Smooth muscle cell (in vitro differentiated cells): Measurements from ENCODE around the gene SH3RF3. TPM values are rescaled to one million over a fixed set of nuclear protein-coding genes. Genes with fewer than 3 reads are reported as not detected.

Experiments
- DNase-seq: peaks from one replicate; lab custom pipeline; 2025; ENCODE audit not compliant: unreplicated experiment; lab: John Stamatoyannopoulos, UW
- H2AFZ ChIP-seq: fragments of 200-600 bp; sonication (generic); 2 replicates; pipeline ENCODE4 v1.6.0; 2016; ENCODE audit warnings: antibody characterized with exemption, low read depth, mild to moderate bottlenecking
- H3F3A ChIP-seq: fragments of 200-600 bp; sonication (generic); 2 replicates; pipeline ENCODE4 v1.6.0; 2017; ENCODE audit warnings: antibody characterized with exemption, low read depth
- H3K27ac ChIP-seq: fragments of 200-600 bp; sonication (generic); 2 replicates; pipeline ENCODE4 v1.5.1; 2016; ENCODE audit warnings: low read depth, mild to moderate bottlenecking
- H3K27me3 ChIP-seq: fragments of 200-600 bp; sonication (generic); 2 replicates; pipeline ENCODE4 v1.6.1; 2016; ENCODE audit warnings: low read depth, mild to moderate bottlenecking
- H3K36me3 ChIP-seq: fragments of 200-600 bp; sonication (generic); 2 replicates; pipeline ENCODE4 v1.5.1; 2016; ENCODE audit warnings: low read depth
- H3K4me1 ChIP-seq: fragments of 200-600 bp; sonication (generic); 2 replicates; pipeline ENCODE4 v1.5.1; 2016; ENCODE audit warnings: low read depth
- H3K4me2 ChIP-seq: fragments of 200-600 bp; sonication (generic); 2 replicates; pipeline ENCODE4 v1.6.0; 2016; ENCODE audit warnings: mild to moderate bottlenecking
- H3K4me3 ChIP-seq: fragments of 200-600 bp; sonication (generic); 2 replicates; pipeline ENCODE4 v1.5.1; 2016; ENCODE audit warnings: mild to moderate bottlenecking
- H3K79me2 ChIP-seq: fragments of 200-600 bp; sonication (generic); 2 replicates; pipeline ENCODE4 v1.6.0; 2016; ENCODE audit warnings: low read depth, mild to moderate bottlenecking
- H3K9ac ChIP-seq: fragments of 200-600 bp; sonication (generic); 2 replicates; pipeline ENCODE4 v1.6.0; 2016; ENCODE audit warnings: low read depth
- H3K9me3 ChIP-seq: fragments of 200-600 bp; sonication (generic); replicated peaks from 2 replicates; pipeline ENCODE4 v1.5.1; 2016; ENCODE audit warnings: low read depth
- H4K20me1 ChIP-seq: fragments of 200-600 bp; sonication (generic); 2 replicates; pipeline ENCODE4 v1.6.0; 2016; ENCODE audit warnings: low read depth
- WGBS: methylation state at CpG from one replicate; pipeline ENCODE4 v1.1.7; 2016; ENCODE audit warnings: low lambda C conversion rate; 5-methylcytosine and 5-hydroxymethylcytosine counted together
- polyA plus RNA-seq: library from polyadenylated mRNA; unstranded; fragments of >200 nt; fragmentation: Nextera tagmentation; extraction: Ambion mirVana; gene quantifications from 2 replicates; pipeline ENCODE4 v1.2.1, GENCODE V29; 2016
- total RNA-seq: library from RNA; depleted of rRNA; stranded (reverse); fragments of >200 nt; gene quantifications from 2 replicates; pipeline ENCODE4 v1.2.3, GENCODE V29; 2014
- TF ChIP-seq, protein P1 (sequence below): fragments of 200-600 bp; sonication (generic); IDR thresholded peaks from 2 replicates; pipeline ENCODE4 v1.5.1; 2017; ENCODE audit warnings: borderline replicate concordance, mild to moderate bottlenecking, antibody characterized with exemption; ENCODE audit not compliant: insufficient read depth, poor library complexity, severe bottlenecking

Gene SH3RF3
- total and polyA plus RNA-seq, 2 experiments from 2014 or later = 6.6 to 11.8 TPM

DNA sequence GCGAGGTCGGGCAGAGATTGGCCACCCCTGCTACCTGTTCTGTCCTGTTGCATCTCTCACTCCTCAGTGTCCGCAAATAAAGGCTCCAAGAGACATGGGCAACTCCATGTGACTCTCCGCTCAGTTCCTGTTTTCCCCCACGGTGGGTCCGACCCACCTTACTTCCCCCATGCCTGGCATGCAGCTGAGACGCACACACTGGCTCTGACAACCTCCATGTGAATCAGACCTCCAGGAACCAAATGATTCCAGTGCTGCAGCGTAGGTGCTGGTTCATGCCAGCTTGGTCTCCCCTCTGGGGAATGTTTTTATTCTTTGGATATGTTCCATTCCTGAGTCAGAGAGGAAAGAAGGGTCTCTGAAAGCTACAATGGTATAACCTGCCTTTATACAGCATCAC lies 221.5 kb downstream of the SH3RF3 start:
- Histone ChIP-seq H2AFZ (no peak overlapping the region), H3K9me3 (no peaks in the 10 kb centered on the region), H3K4me3 (no peak overlapping the region), H3K27me3 (no peaks in the 10 kb centered on the region), H3K9ac (no peak overlapping the region), H3K79me2 (peaks cover 6% of the 10 kb centered on the region), H4K20me1 (peaks cover 31% of the 10 kb centered on the region), H3F3A (no peaks in the 10 kb centered on the region), H3K4me1 (peaks cover 4% of the 10 kb centered on the region), H3K36me3 (no peaks in the 10 kb centered on the region), H3K27ac (peak overlapping the region; percentile 19), H3K4me2 (no peak overlapping the region)
- DNase-seq = no peak
- TF ChIP-seq, protein P1, sequence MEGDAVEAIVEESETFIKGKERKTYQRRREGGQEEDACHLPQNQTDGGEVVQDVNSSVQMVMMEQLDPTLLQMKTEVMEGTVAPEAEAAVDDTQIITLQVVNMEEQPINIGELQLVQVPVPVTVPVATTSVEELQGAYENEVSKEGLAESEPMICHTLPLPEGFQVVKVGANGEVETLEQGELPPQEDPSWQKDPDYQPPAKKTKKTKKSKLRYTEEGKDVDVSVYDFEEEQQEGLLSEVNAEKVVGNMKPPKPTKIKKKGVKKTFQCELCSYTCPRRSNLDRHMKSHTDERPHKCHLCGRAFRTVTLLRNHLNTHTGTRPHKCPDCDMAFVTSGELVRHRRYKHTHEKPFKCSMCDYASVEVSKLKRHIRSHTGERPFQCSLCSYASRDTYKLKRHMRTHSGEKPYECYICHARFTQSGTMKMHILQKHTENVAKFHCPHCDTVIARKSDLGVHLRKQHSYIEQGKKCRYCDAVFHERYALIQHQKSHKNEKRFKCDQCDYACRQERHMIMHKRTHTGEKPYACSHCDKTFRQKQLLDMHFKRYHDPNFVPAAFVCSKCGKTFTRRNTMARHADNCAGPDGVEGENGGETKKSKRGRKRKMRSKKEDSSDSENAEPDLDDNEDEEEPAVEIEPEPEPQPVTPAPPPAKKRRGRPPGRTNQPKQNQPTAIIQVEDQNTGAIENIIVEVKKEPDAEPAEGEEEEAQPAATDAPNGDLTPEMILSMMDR = no peak
- 94% methylated on average over 8 of the region's 8 CpGs for WGBS

DNA sequence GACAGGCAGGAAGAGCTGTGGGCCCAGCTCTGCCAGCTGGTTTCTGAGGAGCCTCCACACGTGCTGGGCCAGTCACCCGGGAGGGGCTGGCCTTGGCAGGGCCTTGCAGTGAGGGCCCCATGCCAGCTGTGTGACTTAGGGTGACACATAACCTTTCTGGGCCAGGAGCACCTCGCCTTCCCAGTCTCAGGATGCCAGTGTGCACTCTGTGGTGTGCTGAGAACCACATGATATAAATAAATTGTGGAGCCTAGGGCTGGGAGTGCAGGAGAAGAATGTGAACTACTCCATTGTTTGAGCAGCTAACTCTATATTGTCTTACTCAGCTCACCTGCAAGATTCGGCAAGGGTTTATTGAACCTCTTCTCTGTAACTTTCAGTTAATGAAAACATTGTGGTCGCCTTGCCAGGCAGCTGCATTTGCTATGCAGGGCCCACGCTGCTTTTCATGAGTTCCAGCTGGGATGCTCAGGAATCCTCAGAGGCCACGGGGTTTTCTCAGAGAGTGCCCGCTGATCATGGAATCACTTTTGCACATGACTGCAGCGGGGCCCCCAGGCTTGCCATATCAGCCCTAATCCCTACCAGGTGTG lies 222.3 kb downstream of the SH3RF3 start:
- H3K27ac ChIP-seq = peak overlapping the region; percentile 19
- H3F3A ChIP-seq = no peaks in the 10 kb centered on the region
- no peaks in the 10 kb centered on the region for H3K36me3 ChIP-seq
- peak overlapping the region; percentile 27 for H3K4me2 ChIP-seq
- DNase-seq = no peak
- WGBS = 66% methylated on average over 9 of the region's 9 CpGs
- no peaks in the 10 kb centered on the region for H3K9me3 ChIP-seq
- TF ChIP-seq, protein P1 = no peak
- H3K9ac ChIP-seq = no peak overlapping the region
- H3K79me2 ChIP-seq = peaks cover under 1% of the 10 kb centered on the region
- no peak overlapping the region for H2AFZ ChIP-seq
- H3K4me3 ChIP-seq = no peak overlapping the region
- no peaks in the 10 kb centered on the region for H3K27me3 ChIP-seq
- peaks cover 4% of the 10 kb centered on the region for H3K4me1 ChIP-seq
- peaks cover 30% of the 10 kb centered on the region for H4K20me1 ChIP-seq

DNA sequence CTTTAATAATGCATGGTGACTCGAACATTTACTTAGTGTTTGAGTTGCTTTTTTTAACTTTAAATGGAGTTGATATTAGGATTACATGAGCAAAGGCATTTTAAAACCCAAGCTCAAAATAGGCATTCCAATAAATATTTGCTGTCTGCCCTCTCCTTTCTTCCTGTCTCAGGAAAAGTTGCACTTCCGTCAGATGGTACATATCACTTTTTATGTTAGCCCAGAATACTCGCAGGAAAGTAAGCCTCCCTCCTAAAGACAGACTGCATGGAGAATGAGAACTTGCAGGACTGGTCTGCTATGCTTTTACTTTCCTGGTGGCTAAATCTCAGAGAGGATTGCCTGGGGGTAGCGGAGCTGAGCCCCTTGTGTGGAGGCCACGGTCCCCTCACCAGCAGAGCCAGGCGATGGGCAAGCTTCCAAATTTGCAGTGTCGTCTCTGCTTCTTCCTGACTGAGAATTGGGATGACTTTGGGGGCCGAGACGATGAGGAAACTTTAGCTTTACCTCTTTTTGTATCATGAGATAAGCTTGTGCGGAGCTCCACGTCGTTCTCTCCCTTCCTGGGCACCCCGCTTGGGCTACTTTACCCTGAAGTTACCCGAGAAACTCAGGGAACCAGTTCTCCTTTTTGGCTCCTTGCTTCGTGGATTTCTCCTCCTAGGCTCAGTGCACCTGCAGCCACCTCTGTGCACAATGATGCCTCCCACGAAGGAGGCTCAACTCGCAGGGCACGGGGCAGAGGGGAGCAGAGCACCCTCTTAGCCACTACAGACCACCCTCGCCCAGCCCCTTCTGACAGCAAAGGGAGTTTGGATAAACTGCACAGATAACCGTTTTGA lies 223.3 kb downstream of the SH3RF3 start:
- TF ChIP-seq, protein P1 = no peak
- peak overlapping the region; percentile 27 for H3K4me2 ChIP-seq
- H3K4me3 ChIP-seq = no peak overlapping the region
- H3F3A ChIP-seq = no peaks in the 10 kb centered on the region
- no peaks in the 10 kb centered on the region for H3K27me3 ChIP-seq
- no peak for DNase-seq
- peaks cover 20% of the 10 kb centered on the region for H4K20me1 ChIP-seq
- H3K9me3 ChIP-seq = no peaks in the 10 kb centered on the region
- H3K27ac ChIP-seq = peak overlapping the region; percentile 7
- WGBS = 80% methylated on average over 20 of the region's 20 CpGs
- peaks cover 4% of the 10 kb centered on the region for H3K4me1 ChIP-seq
- H3K9ac ChIP-seq = no peak overlapping the region
- H3K36me3 ChIP-seq = no peaks in the 10 kb centered on the region
- H3K79me2 ChIP-seq = no peaks in the 10 kb centered on the region
- no peak overlapping the region for H2AFZ ChIP-seq
